Activated T-cell treated with anti-CD3 and anti-CD28 coated beads, Interleukin-2, amount 50 U/mL, for 48 hours (primary cell): ENCODE measurements around the gene LDLR.
A peak's percentile ranks its signal among the peaks of the same experiment; 100 is the strongest.
"Not testable (repeated sequence)": the region's sequence is repeated elsewhere in the genome, so short reads cannot be mapped to it uniquely, and the experiment has no call there.

ENCODE experiments used
- DNase-seq, 2 experiments: peaks; one replicate each; pipeline ENCODE4 v3.0.0-alpha.2; 2020

Gene LDLR

GRCh38 chr19:11142528-11143171 lies 53.4 kb downstream of the LDLR start:
- DNase-seq: no peak

DNA sequence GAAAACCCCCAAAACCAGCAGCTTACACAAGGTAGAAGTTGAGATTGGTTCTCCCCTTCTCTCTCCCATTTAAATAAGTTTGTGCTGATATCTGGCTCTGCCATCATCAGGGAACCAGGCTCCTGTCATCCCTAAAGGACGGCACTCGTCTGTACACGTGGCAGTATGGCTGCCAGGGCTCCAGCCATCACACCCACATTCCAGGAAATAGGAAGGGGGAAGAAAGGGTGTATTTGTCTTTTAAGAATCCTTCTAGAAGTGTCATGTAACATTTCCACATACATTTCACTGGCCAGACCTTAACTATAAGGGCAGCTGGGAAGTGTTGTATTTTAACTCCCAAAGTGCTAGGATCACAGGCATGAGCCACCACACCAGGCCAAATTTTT lies 56.3 kb downstream of the LDLR start:
- no peak for DNase-seq

GRCh38 chr19:11148001-11148400 lies 58.7 kb downstream of the LDLR start:
- no peak for DNase-seq

DNA sequence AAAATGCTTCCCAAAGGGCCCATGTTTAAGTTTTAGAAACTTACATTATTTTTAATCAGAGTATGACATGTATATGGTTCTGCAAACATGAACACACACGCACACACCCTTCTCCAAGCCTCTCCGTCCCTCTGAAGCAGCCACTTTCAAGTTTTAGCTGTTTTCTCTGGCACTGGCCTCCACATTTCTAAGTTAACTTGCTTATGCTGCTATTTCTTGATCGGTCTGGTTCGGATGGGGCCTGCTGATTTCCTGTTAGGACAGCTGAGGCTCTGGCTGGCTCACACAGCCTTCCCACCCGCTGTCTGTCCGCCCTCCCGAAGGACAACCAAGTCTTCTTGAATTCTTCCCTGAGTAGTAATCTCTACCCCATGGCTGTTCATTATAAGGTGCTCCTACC lies 61.9 kb downstream of the LDLR start:
- DNase-seq: no peak

GRCh38 chr19:11152318-11153062 lies 63.2 kb downstream of the LDLR start:
- no peak for DNase-seq

- DNase-seq: no peak
These were observed 65.4 kb downstream of the LDLR start for GRCh38 chr19:11154683-11155047.

GRCh38 chr19:11155373-11156120 lies 66.3 kb downstream of the LDLR start, which contains the start of gene SPC24:
TSS of gene SPC24 (minus strand) at chr19:11155782. CDS start at chr19:11155776, 6 bp downstream.
- DNase-seq: peak; percentile 94 to 95

DNA sequence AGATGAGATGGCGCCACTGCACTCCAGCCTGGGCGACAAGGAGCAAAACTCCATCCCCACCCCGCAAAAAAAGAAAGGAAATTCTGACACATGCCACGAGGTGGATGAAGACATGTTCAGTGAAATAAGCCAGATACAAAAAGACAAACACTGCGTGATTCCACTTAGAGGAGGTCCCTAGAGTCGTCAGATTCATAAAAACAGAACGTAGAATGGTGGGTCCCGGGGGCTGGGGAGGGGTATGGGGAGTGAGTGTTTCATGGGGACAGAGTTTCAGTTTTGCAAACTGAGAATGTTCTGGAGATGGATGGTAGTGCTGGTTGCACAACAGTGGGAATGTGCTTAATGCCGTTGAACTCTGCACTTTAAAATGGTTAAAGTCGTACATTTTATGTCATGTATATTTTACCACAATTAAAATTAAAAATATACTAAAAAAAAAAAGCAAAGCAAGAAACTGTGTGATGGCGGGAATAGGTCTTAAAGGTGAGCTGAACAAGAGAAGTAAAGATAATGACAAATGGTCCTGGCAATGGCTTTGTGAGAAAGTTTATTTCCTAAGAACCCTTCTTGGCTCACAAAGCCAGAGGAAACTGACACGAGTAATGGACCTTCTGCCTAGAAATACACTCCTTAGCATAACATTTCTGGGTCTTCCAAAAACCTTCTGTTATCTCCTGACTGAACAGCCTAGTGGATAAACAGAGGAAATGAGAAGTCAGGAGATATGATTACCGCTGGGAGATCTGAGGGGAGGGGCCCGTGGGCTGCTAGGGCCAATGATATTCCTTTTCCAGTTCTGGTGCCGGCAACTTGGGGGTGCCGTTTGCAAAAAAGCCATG lies 70.6 kb downstream of the LDLR start:
- no peak for DNase-seq

- DNase-seq: not testable (repeated sequence)
These were observed 71.1 kb downstream of the LDLR start for GRCh38 chr19:11160440-11160768.

DNA sequence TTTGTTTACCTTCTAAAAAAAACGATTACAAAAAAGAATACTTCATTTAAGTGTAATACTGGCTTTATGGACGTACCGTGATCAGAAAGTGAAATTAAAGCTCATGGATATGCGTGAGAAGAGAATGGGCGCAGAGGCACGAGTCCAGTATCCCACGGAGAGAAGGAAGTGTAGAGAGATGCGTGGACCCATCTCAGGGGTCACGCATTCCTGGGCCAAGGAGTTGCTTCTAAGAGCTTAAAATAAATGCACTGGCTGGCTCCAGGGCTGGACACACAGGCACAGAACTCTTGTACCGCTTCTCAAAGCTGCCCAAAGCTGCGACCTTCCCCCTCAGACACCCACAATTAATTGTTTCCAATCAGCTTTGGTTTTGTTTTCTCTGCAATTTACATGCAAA lies 75.0 kb downstream of the LDLR start:
- no peak for DNase-seq

- no peak for DNase-seq
These were observed 75.7 kb downstream of the LDLR start for GRCh38 chr19:11164879-11165406.

DNA sequence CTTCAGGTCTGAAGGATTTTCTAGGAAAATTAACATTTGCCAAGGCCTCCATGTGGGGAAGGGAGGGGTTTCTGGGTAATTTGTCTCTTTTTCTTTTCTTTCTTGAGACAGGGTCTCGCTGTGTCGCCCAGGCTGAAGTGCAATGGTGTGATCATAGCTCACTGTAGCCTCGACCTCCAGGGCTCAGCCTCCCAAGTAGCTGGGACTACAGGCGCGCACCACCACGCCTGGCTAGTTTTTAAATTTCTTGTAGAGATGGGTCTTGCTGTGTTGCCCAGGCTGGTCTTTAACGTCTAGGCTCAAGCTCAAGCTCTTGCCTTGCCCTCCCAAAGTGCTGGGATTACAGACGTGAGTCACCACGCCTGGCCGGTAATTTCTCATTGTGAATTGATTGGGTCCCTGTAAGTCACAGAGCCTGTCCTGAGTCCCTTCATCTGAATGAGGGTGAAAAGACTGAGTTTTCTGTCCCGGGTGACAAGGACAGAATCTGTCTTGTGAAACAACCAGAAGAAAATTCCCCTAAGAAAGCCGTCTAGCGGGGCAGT lies 76.3 kb downstream of the LDLR start:
- no peak for DNase-seq

DNA sequence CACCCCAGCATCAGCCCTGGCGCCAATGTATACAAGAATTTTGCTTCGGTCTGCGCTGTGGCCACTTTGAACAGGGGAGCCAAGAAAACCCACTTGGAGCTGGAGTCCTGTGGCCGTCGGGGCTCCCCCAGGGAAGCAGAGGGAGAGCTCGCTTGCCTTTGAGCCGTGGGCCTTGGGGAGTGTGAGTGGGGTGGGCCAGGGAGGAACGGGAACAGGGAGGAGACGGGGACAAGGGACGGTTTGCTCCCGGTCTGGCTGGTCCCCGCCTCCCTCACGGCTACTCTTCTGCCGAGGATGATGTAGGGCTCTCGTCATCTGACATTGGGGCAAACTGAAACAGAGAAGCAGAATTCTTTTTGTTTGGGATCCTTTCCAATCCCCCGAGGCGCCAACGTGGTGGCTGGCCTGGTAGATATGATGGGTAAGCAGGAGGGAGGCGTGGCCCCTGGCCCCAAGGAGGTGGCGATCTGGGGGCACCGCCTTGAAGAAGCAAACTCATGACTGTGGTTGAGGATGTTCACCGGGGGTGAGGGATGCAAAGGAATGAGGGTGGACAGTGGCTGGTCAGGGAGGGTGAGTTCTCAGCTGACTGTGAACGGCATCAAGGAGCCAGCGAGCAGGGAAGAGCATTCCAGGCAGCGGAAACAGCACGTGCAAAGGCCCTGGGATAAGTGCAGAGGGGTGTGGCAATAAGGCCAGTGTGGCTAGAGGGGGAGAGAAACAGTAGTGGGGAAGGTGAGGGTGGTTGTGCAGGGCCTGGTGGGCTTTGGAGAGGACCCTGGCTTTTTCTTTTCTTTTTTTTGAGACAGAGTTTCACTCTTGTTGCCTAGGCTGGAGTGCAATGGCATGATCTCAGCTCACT lies 77.2 kb downstream of the LDLR start:
- DNase-seq: no peak

DNA sequence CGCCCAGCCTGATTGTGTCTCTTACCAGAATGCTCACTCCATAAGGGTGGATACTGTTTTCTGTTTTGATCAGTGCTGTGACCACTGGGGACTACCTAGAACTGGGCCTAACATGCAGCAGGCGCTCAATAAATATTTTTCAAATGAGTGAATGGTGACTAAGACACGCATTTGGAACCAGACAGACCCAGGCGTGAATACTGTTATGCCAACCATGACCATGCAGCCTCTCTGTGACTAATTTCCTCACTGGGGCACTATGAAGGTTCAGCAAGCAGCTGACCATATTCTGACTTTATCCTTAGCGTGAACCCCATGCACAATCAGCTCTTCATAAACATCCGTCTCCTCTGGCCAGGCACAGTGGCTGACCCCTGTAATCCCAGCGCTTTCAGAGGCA lies 79.3 kb downstream of the LDLR start:
- no peak for DNase-seq

DNA sequence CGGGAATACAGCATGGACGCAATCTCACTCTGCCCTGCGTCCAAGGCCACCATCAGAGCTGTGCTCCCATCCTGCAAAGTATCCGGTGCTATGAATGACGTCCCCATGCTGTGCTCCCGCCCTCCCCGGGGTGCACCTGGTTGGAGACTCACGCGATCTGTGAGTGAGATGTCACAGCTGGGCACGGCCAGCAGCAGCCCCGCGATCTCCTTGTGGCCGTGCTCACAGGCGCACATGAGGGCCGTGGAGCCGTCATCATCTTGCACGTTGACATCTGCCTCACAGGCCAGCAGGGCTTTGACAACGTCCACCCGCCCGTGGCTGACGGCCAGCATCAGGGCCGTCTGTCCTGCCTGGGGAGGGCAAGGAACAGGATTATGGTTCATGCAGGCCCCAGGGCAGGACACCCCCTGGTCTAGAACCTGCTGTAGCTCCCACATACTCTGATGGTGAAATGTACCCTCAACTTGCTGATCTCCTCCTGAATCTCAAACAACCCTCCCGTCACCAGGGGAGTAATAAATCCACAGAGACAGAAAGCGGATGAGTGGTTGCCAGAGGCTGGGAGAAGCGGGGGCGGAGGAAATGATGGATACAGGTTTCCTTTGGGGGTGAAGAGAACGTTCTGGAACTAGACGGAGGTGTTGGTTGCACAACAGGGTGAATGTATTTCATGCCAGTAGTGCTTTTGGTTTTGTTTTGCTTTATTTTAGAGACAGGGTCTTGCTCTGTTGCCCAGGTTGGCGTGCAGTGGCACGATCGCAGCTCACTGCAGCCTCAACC lies 80.8 kb downstream of the LDLR start:
- DNase-seq: no peak

GRCh38 chr19:11171144-11171543 lies 81.9 kb downstream of the LDLR start:
- DNase-seq: no peak

- DNase-seq: no peak
These were observed 83.3 kb downstream of the LDLR start for GRCh38 chr19:11172576-11172975.

DNA sequence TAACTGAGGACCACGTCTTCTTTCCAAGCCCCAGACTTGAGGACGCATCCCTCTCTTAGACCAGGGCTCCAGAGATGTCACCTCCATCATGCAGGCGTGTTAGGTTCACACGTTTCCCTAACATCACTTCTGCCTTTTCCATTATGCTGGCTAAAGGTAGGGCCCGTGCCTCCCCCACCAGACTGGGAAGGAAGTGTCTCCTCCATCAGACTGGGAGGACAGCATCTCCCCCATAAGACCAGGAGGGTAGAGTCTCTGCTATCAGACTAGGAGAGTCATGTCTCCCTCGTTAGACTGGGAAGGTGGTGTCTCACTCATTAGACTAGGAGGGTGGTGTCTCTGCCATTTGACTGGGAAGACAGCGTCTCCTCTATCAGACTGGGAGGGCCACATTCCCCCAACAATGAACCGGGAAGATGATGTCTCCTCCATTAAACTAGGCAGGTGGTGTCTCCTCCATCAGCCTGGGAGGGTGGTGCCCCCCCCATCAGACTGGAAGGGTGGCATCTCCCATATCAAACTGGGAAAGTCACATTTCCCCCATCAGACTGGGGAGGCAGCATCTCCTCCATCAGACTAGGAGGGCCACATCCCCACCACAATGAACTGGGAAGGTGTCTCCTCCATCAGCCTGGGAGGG lies 84.4 kb downstream of the LDLR start:
- DNase-seq: no peak

GRCh38 chr19:11174336-11174735 lies 85.1 kb downstream of the LDLR start:
- no peak for DNase-seq

DNA sequence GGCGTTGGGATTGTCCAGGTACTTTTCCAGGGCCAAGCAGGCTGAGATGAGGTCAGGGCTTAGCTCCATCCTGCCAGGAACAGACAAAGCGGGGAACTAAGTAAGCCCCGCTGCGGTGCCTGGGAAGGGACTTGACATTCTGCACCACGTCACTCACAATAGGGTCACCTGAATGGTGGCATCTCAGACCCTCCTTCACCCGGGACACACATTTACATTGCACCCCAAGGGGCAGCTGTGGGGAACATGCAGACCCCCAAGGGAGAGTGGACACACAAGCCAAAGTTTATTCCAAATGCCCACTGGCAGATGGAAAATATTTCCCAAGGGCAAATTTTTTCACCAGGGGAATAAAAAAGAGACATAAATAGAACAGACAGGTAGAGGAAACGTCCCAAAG lies 86.7 kb downstream of the LDLR start:
- DNase-seq: no peak
